ENCODE data around the gene MAG.
A peak's percentile ranks its signal among the peaks of the same experiment; 100 is the strongest.
"Not testable (repeated sequence)": the region's sequence is repeated elsewhere in the genome, so short reads cannot be mapped to it uniquely, and the experiment has no call there.

Gene MAG

GRCh38 chr19:35346193-35347052, 54.5 kb downstream of the MAG start:
- DNase-seq = no peak

GRCh38 chr19:35347171-35347929, 55.4 kb downstream of the MAG start, which contains the start of gene FFAR1:
Gene FFAR1, plus strand, starts transcription at chr19:35347902. Its CDS starts 3,650 bp downstream, at chr19:35351552.
- no peak for DNase-seq

- DNase-seq = no peak
These were observed 56.0 kb downstream of the MAG start for GRCh38 chr19:35347930-35348298.

GRCh38 chr19:35348911-35349611, 57.1 kb downstream of the MAG start:
- DNase-seq = no peak

GRCh38 chr19:35349614-35350521, 57.9 kb downstream of the MAG start:
- no peak for DNase-seq

GRCh38 chr19:35350591-35350990, 58.6 kb downstream of the MAG start:
- no peak for DNase-seq

- DNase-seq = no peak
These were observed 59.6 kb downstream of the MAG start for GRCh38 chr19:35351411-35352176.

GRCh38 chr19:35352177-35352447, 60.2 kb downstream of the MAG start:
- DNase-seq = no peak

GRCh38 chr19:35352448-35353304, 60.7 kb downstream of the MAG start:
- peak; percentile 44 to 67 for DNase-seq

- DNase-seq = no peak
These were observed 61.7 kb downstream of the MAG start for GRCh38 chr19:35353635-35354034.

GRCh38 chr19:35354898-35355297, 62.9 kb downstream of the MAG start:
- DNase-seq = no peak

- no peak for DNase-seq
These were observed 64.0 kb downstream of the MAG start for GRCh38 chr19:35355791-35356460.

GRCh38 chr19:35357867-35358573, 66.1 kb downstream of the MAG start, which contains the start of gene FFAR3:
Gene FFAR3, plus strand, starts transcription at chr19:35358460. Its CDS starts 431 bp downstream, at chr19:35358891.
- no peak for DNase-seq

- not testable (repeated sequence) for DNase-seq
These were observed 66.9 kb downstream of the MAG start for GRCh38 chr19:35358834-35359233.

- not testable (repeated sequence) for DNase-seq
These were observed 67.4 kb downstream of the MAG start for GRCh38 chr19:35359395-35359794.

GRCh38 chr19:35360081-35360480, 68.1 kb downstream of the MAG start:
- DNase-seq = not testable (repeated sequence)

- no peak for DNase-seq
These were observed 69.0 kb downstream of the MAG start for GRCh38 chr19:35360880-35361420.

GRCh38 chr19:35362261-35363000, 70.5 kb downstream of the MAG start:
- no peak for DNase-seq

All from NCI-H2081 (cell line).